OCI-LY7 (cell line): ENCODE data around the gene LY6G6D.

Source experiments
- CTCF ChIP-seq: fragments of 200-600 bp; sonication (generic); conservative IDR thresholded peaks from 2 replicates; pipeline ENCODE4 v1.5.1; 2014; ENCODE audit warnings: mild to moderate bottlenecking, antibody characterized with exemption, low read length, moderate library complexity, mixed read lengths
- EZH2phosphoT487 ChIP-seq: fragments of 200-600 bp; sonication (generic); IDR thresholded peaks from 2 replicates; pipeline ENCODE4 v1.6.1; 2018; ENCODE audit warnings: low read depth, borderline replicate concordance, mild to moderate bottlenecking, mixed run types, antibody characterized with exemption, low read length, moderate library complexity, mixed read lengths

DNA sequence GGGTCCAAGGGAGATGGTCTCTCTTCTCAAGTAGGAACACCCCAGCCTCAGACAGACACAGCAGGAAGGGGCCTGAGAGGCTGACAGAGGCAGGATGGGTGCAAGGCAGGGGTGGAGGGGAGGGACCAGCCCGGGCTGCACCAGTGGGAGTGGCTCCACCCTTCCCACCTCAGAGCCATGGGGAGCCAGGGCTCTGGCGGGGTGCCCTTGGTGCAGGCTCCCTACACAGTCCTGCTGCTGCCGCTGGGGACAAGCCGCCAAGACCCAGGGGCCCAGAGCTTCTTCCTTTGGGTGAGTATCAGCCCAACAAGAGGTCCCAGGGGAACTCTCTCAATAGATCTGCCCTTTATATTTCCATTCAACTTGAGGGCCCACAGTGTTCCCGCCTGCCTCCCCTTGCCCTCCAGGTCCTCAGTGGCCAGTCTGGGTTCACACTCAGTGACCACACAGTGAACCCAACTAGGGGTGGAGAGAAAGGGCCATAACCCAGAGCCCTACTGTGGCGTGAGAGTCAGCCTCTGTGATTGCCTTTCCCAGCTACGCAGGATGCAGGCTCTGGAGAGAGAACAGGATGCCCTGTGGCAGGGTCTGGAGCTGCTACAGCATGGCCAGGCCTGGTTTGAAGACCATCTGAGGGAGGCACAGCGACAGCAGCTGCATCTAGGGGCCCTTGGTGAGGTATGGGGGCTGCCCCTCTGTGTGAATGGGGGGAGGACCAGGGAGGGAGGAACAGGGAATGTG is 47.9 kb downstream of the LY6G6D start:
- no peak for TF ChIP-seq CTCF
- no peak for TF ChIP-seq EZH2phosphoT487
